Epithelial cell of esophagus (primary cell): ENCODE measurements around the gene LRRFIP2.

Source experiments
- DNase-seq: peaks from one replicate; pipeline ENCODE4 v3.0.0; 2010; ENCODE audit warnings: low read depth
- H3K4me3 ChIP-seq: 2 replicates; pipeline ENCODE4 v1.5.1; 2011; ENCODE audit warnings: mild to moderate bottlenecking, low read length, control low read depth
- CTCF ChIP-seq: IDR thresholded peaks from 2 replicates; pipeline ENCODE4 v1.5.1; 2011; ENCODE audit warnings: low read depth, mild to moderate bottlenecking, low read length, control low read depth, inconsistent platforms; ENCODE audit not compliant: insufficient read depth; ENCODE audit errors: missing control alignments

LRRFIP2 gene

GRCh38 chr3:37107846-37108245 lies 66.5 kb downstream of the LRRFIP2 start:
- TF ChIP-seq CTCF, result no peak
- no peak overlapping the region for H3K4me3 ChIP-seq
- DNase-seq, result peak; percentile 75

DNA sequence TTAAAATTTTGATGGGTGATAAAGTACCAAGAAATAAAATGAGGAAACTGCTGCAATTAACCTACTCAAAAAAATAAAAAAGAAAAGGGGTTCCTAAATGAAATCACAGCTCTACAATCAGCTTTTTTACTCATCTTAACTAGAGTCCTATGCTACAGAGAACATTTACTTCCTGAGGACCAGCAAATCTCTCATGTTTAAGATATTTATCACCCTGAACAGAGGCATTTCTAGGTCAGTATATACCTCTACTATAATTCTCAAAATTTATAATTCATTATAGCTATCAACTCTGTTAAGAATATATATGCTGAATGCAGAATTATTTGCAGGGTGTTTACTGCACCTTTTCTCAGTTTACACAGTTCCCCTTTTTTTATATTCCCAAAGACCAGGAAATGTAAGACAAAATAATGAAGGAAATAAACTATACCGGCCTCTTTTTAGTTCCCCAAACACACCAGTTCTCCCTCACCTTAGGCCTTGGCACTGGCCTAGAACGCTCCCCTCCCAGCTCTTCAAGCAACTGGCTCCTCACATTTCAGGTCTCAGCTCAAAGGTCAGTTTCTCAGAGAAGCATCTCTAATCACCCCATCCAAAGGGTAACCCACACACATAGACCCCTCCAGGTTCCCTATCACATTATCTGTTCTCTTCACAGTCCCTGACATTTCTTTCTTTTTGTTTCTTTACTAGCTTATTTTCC lies 71.1 kb downstream of the LRRFIP2 start:
- no peak for DNase-seq
- no peak overlapping the region for H3K4me3 ChIP-seq
- TF ChIP-seq CTCF, result no peak

- DNase-seq, result no peak
- no peak overlapping the region for H3K4me3 ChIP-seq
- no peak for TF ChIP-seq CTCF
Measured at GRCh38 chr3:37100411-37100810, 74.0 kb downstream of the LRRFIP2 start.

- no peak for DNase-seq
- H3K4me3 ChIP-seq, result no peak overlapping the region
- no peak for TF ChIP-seq CTCF
Measured at GRCh38 chr3:37099469-37099868, 74.9 kb downstream of the LRRFIP2 start.

GRCh38 chr3:37098884-37099283 lies 75.5 kb downstream of the LRRFIP2 start:
- DNase-seq, result no peak
- no peak for TF ChIP-seq CTCF
- no peak overlapping the region for H3K4me3 ChIP-seq

GRCh38 chr3:37097776-37098175 lies 76.6 kb downstream of the LRRFIP2 start:
- no peak for DNase-seq
- no peak for TF ChIP-seq CTCF
- H3K4me3 ChIP-seq, result no peak overlapping the region

GRCh38 chr3:37096975-37097374 lies 77.4 kb downstream of the LRRFIP2 start:
- no peak for TF ChIP-seq CTCF
- DNase-seq, result no peak

More at GRCh38 chr3:37096975-37097374, 77.4 kb downstream of the LRRFIP2 start:
- H3K4me3 ChIP-seq, result no peak overlapping the region
